SU-DHL-6 (cell line): ENCODE results near the gene LRP1B.

Experiments
- H2AFZ ChIP-seq: fragments of 200-600 bp; sonication (generic); 2 replicates; pipeline ENCODE4 v1.6.1; 2014; ENCODE audit warnings: low read depth, mild to moderate bottlenecking, moderate library complexity, mixed read lengths, antibody characterized with exemption, low read length; ENCODE audit not compliant: severe bottlenecking
- H3F3A ChIP-seq: fragments of 200-600 bp; shearing (Covaris generic); 2 replicates; pipeline ENCODE4 v1.6.0; 2016; ENCODE audit warnings: antibody characterized with exemption, mild to moderate bottlenecking; ENCODE audit not compliant: insufficient read depth
- H3K27ac ChIP-seq: fragments of 200-600 bp; sonication (generic); 2 replicates; pipeline ENCODE4 v1.5.1; 2016; ENCODE audit warnings: low read depth, mild to moderate bottlenecking, low read length, moderate library complexity, mixed read lengths
- H3K27me3 ChIP-seq: fragments of 200-600 bp; sonication (generic), shearing (Covaris generic); 2 replicates; pipeline ENCODE4 v1.6.0; 2014; ENCODE audit warnings: mild to moderate bottlenecking, low read length
- H3K36me3 ChIP-seq: fragments of 200-600 bp; sonication (generic); 2 replicates; pipeline ENCODE4 v1.6.1; 2014; ENCODE audit warnings: mild to moderate bottlenecking, low read length, mixed read lengths
- H3K4me2 ChIP-seq: fragments of 300-600, 200-600 bp; shearing (Covaris generic), sonication (generic); 2 replicates; pipeline ENCODE4 v1.6.0; 2014; ENCODE audit warnings: low read length, low read depth, mild to moderate bottlenecking; ENCODE audit not compliant: poor library complexity, severe bottlenecking
- H3K4me3 ChIP-seq: fragments of 200-600 bp; sonication (generic); 2 replicates; pipeline ENCODE4 v1.5.1; 2014; ENCODE audit warnings: antibody characterized with exemption, low read length, mild to moderate bottlenecking, mixed read lengths; ENCODE audit not compliant: insufficient read depth, poor library complexity, severe bottlenecking
- H3K79me2 ChIP-seq: fragments of 200-600 bp; sonication (generic); 2 replicates; pipeline ENCODE4 v1.6.1; 2014; ENCODE audit warnings: mild to moderate bottlenecking, low read length, moderate library complexity; ENCODE audit not compliant: insufficient read depth
- H3K9ac ChIP-seq: fragments of 200-600 bp; sonication (generic); 2 replicates; pipeline ENCODE4 v1.7.0; 2014; ENCODE audit warnings: mild to moderate bottlenecking, low read length
- H3K9me2 ChIP-seq: fragments of 200-600 bp; sonication (generic); replicated peaks from 2 replicates; pipeline ENCODE4 v1.6.1; 2014; ENCODE audit warnings: low read length; ENCODE audit not compliant: insufficient read depth
- H3K9me3 ChIP-seq: fragments of 200-600 bp; sonication (generic); 2 replicates; pipeline ENCODE4 v1.6.1; 2014; ENCODE audit warnings: low read length, mixed read lengths; ENCODE audit not compliant: insufficient read depth
- H4K20me1 ChIP-seq: fragments of 200-600 bp; sonication (generic); 2 replicates; pipeline ENCODE4 v1.6.1; 2014; ENCODE audit warnings: low read depth, mild to moderate bottlenecking, antibody characterized with exemption, low read length, moderate library complexity, mixed read lengths
- EZH2phosphoT487 ChIP-seq: fragments of 200-600 bp; sonication (generic), shearing (Covaris generic); conservative IDR thresholded peaks from 2 replicates; pipeline ENCODE4 v1.6.1; 2018; ENCODE audit warnings: mild to moderate bottlenecking, antibody characterized with exemption, low read length, moderate library complexity, mixed read lengths
- TF ChIP-seq, protein P1 (sequence below): fragments of 200-600 bp; sonication (generic); IDR thresholded peaks from one replicate; pipeline ENCODE4 v1.5.1; 2017; ENCODE audit warnings: antibody characterized with exemption, mild to moderate bottlenecking, low read length, moderate library complexity; ENCODE audit not compliant: insufficient read depth, poor library complexity, severe bottlenecking

LRP1B gene

DNA sequence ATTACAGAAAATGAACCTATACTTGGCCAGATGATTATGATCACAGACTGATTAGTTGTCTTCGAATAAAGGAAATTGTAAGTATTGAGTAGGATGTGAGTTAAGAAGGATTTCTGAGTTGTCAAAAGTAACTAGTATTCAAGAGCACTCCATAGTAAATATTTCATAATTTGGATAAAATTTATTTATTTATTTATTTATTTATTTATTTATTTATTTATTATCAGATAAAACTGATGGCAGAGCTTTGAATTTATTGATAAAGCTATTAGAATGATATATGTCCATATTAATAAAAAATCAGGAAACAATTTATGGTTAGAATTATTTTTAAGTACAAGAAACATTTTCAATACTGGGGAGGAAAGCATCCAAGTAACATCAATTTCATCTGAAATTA lies 1634.1 kb downstream of the LRP1B start:
- Histone ChIP-seq H3K79me2 (no peaks in the 10 kb centered on the region), H3F3A (no peaks in the 10 kb centered on the region), H2AFZ (no peak overlapping the region), H3K36me3 (no peaks in the 10 kb centered on the region), H3K9me3 (no peaks in the 10 kb centered on the region), H3K9me2 (no peaks in the 10 kb centered on the region), H3K4me2 (no peak overlapping the region), H3K9ac (no peak overlapping the region), H4K20me1 (no peaks in the 10 kb centered on the region), H3K27ac (no peak overlapping the region), H3K27me3 (no peaks in the 10 kb centered on the region), H3K4me3 (no peak overlapping the region)
- no peak for TF ChIP-seq EZH2phosphoT487
- TF ChIP-seq, protein P1, sequence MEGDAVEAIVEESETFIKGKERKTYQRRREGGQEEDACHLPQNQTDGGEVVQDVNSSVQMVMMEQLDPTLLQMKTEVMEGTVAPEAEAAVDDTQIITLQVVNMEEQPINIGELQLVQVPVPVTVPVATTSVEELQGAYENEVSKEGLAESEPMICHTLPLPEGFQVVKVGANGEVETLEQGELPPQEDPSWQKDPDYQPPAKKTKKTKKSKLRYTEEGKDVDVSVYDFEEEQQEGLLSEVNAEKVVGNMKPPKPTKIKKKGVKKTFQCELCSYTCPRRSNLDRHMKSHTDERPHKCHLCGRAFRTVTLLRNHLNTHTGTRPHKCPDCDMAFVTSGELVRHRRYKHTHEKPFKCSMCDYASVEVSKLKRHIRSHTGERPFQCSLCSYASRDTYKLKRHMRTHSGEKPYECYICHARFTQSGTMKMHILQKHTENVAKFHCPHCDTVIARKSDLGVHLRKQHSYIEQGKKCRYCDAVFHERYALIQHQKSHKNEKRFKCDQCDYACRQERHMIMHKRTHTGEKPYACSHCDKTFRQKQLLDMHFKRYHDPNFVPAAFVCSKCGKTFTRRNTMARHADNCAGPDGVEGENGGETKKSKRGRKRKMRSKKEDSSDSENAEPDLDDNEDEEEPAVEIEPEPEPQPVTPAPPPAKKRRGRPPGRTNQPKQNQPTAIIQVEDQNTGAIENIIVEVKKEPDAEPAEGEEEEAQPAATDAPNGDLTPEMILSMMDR = no peak

DNA sequence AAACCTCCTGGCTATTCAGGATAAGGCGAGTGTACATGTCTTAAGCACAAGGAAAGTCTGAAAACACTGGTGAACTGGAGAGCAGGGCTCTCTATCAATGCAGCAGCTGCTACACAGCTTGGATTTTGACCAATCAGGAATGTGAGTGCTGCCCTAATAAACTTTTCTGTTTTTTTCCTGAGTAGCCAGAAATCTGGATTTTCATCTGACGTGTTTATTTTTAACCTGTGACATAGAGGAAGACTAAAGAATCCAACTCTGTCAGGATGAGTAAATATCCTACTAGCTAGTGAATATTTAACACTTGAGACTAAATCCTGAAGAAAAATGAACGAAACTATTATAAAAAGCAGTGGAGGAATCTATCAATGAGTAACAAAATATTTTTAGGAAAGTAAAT lies 1638.9 kb downstream of the LRP1B start:
- Histone ChIP-seq H3K36me3 (no peaks in the 10 kb centered on the region), H3K27ac (no peak overlapping the region), H2AFZ (no peak overlapping the region), H3K4me3 (no peak overlapping the region), H3K79me2 (no peaks in the 10 kb centered on the region), H3K9ac (no peak overlapping the region), H4K20me1 (no peaks in the 10 kb centered on the region), H3K9me3 (no peaks in the 10 kb centered on the region), H3F3A (no peaks in the 10 kb centered on the region), H3K4me2 (no peak overlapping the region), H3K9me2 (no peaks in the 10 kb centered on the region), H3K27me3 (no peaks in the 10 kb centered on the region)
- TF ChIP-seq, protein P1 = no peak
- TF ChIP-seq EZH2phosphoT487 = no peak

DNA sequence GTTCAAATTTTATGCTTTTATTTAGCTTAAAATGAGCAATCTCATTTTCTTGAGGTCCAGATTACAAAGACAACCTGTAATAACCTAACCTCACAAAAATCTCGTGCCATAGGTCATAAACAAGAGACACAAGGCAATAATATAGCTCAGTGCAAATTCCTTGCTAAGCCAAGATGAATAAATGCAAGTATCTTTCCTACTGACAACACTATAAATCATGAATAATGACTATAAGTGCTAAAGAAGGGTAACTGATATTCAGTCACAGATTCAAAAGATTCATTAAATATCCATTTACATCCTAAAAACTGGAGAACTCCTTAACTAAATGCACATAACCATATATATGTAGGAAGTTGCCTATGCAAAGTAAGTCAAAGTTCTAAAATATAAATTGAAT lies 1641.6 kb downstream of the LRP1B start:
- Histone ChIP-seq H3K27ac (no peak overlapping the region), H3K9me2 (no peaks in the 10 kb centered on the region), H2AFZ (no peak overlapping the region), H4K20me1 (no peaks in the 10 kb centered on the region), H3K4me3 (no peak overlapping the region), H3K9me3 (no peaks in the 10 kb centered on the region), H3K4me2 (no peak overlapping the region), H3F3A (no peaks in the 10 kb centered on the region), H3K79me2 (no peaks in the 10 kb centered on the region), H3K27me3 (no peaks in the 10 kb centered on the region), H3K36me3 (no peaks in the 10 kb centered on the region), H3K9ac (no peak overlapping the region)
- no peak for TF ChIP-seq EZH2phosphoT487
- TF ChIP-seq, protein P1 = no peak
